Mesenteric fat pad (tissue), 1 donor: Measurements from ENCODE around the gene NTRK2. TPM values are rescaled to one million over a fixed set of nuclear protein-coding genes. Genes with fewer than 3 reads are reported as not detected.

Experiments
- DNase-seq: peaks from one replicate; pipeline ENCODE4 v3.0.0-alpha.2; 2020; ENCODE audit warnings: low spot score
- total RNA-seq: library from RNA; stranded (reverse); fragmentation: NEBNext Ultra II Directional; extraction: Animal tissue kit (Norgen Biotek cat#: 25700); gene quantifications from one replicate; pipeline ENCODE4 v1.2.1, GENCODE V29; 2021
- donor health status: DM: yes; HTN: yes; CAD: no.

The NTRK2 gene
- total RNA-seq, 1 donor from 2014 or later = 14.4 TPM

DNA sequence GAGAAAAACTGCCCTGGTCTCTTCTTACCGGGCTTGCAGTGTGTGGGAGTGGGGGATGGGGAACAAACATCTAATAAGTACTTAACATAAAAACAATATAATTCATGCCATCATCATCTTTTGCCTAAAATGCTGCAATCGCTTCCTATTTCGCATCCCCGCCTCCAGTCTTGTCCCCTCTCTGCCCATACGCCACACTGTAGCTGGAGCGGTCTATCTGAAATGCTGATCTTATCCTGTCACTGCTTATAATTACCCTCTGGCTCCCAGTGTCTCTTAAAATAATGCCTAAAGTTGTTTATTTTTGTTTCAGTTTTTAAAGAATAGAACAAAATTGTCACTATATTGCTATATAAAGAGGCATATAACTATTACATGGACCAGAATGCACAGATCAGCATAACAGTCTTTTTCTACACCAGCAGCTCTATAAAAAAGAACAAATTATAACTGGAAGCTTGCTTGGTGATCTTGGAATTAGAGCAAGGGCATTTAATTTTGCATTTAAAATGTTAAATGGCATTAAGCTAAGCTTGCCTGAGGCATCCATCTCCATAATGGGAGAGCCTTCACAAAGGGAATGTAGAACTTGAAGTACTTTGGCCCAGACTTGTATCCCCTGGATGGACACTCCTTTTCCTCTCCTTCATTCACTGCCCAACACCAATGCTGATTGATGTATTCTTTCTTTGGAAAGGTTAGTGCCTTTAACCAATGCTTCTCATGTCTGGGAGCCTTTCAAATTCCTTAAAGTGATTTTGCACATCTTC is 12.2 kb downstream of the NTRK2 start:
- no peak for DNase-seq

DNA sequence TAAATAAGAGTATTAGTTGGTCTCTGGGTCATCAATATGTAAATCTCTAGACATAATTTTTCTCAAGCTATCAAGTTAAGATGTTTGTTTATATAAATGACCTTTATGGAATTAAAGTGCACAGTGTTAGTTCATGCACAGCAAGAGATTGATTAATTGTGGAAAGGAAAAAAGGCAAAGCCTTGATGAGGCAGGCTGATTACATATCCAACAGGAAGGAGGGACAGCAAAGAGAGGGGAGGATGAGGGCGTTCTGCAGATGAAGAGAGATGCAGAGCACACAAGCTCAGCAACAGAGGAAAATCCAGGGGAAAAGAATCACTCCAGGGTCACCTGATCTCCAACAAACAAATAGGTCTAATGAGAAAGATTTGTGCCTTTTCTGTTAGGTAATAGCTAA is 16.5 kb downstream of the NTRK2 start:
- DNase-seq = no peak

DNA sequence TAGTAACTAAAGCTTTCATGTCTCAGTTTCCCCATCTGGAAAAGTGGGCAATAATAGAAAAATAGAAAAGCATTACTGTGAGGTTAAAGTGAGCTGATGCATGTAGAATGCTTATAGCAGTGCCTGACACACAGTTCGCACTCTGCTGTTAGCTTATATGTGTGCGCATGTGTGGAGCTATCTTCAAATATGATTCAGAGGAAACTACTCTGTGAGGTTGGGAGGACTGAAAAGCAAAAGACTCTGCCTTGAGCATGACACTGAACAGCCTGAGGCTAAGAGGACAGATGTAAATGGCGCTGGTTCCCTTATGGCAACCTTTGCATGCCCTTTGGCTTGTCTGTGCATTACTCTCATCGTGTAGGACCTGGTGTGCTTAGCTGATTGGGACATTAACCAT is 19.4 kb downstream of the NTRK2 start:
- no peak for DNase-seq

DNA sequence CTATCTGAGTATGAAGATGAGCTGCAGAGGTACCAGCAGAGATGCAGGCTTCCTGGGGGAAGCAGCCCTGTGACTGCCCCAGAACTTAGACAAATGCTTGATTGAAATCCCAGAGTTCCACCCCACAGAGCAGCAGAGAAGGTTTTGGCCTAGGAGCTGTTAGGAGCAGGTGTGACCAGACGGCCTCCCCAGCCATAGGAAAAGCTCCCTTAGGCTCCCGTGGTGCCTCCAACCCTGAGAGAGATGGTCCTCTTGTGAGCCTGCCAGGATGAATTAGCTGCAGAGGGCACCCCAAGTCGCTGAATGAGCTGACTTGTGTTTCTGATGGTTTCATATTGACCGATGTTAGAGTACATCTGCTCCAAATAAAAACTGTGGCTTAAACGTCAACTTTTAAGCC is 22.1 kb downstream of the NTRK2 start:
- DNase-seq = no peak

DNA sequence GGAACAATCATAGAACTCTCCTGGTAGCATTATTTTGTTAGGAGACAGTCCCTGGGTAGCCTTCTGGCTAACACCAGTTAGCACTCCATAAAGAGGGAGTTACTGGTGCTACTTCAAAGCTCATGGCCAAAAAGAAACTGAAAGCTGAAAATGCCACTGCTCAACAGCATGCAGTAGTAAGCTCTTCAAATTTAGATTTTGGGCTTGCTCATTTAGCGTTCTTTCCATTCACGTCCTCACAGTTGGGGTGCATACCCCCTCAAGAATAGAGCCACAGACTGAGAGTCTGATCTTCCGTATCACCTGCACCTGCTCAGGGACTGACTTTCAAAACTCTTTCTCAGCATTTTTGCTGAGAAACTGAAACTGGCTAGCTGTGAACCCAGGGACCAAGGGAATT is 24.7 kb downstream of the NTRK2 start:
- DNase-seq = no peak

DNA sequence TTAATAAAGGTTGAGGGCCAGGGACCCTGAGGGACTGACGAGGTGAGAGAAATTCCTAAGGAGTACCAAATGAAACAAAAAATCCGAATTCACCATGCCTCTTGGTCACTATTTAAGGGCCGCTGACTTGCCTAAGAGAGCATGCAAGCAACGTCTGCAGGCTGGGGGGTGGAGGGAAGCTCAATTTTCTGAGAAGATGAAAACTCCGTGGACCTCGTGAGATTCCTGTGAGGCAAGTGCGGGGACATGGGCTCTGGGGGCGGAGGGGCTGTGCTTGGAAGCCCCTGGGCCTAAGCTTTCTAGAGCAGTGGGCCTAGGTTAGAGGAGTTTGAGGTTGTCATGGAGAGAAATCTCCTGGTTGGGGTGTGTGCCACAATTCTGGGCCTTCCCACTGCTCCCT is 27.5 kb downstream of the NTRK2 start:
- DNase-seq = no peak

DNA sequence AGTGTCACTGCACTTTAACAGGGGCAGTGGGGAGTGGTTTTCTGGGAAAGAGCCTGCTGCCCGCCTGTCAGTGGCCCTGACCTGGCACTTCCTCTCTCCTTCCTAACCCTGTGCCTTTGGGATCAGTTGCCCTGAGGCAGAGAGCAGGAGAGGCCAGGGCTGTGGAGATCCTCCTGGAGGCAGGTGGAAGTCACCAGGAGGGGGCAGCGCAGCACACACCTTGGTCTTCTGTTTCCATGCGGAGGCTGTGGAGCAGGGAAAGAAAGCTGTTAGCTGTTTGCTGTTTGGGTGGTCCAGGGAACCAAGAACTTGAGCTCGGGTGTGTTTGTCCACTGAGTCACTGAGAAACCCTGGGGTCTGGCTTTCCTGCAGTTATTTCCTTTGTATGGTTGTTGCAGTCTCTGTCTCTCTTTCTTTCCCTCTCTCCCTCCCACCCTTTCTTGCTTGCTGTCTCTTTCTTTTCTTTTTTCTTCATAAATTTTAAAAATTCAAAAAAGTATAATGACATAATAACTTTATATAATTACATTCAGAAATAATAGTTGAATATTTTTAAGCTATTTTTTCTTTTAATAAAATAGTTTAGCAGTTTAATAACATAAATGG is 28.1 kb downstream of the NTRK2 start:
- no peak for DNase-seq

DNA sequence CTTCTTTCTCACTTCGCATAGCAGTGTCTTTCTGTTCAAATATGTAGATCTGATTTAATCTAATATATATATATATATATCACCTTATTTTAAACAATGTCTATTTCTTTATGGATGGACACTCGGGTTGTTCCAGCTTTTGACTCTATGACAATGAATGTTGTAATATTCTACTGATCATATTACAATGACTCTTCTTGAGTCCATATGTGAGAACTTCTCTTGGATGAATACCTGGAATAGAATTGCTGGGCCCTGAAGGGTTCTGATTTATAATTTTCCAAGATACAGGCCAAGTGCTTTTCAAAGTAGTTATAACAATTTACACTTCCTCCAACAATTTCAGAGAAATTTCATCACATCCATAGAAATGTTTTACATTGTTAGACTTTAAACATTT is 28.8 kb downstream of the NTRK2 start:
- DNase-seq = no peak

DNA sequence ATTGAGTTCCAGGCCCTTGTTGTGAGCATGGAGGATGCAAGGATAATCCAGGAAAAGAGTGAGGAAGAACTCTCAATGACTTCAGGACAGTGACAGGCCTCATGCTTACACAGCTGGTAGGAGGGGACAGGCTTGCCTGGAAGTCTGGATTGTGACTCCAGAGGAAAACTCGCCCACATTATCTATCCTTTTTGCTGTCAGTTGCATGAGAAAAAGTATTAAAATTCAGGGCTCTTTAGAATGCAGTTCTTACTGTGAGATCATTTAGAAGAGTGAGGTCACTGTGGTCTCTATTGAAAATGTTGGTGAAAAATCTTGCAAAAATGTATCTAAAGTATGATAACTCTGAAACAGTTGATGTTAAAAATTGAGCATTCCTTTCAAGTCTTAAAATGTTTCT is 30.5 kb downstream of the NTRK2 start:
- DNase-seq = no peak

DNA sequence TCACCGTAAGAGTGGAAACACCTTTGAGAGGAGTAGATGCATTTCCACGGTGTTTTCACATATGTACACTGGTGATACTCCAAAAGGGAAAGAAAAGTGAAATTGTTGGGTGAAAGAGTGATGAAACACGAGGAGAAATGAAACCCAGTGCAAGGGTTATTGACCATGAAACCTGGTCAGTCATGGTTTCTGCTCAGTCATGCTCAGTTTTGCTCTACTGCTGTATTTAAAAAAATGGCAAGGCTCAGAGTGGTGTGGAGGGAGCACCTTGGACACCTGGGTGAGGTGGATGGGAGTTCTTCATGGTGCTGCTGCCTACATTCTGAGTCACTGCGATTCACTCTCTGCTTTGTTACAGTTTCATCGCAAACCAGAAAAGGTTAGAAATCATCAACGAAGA is 32.3 kb downstream of the NTRK2 start:
- DNase-seq = no peak

DNA sequence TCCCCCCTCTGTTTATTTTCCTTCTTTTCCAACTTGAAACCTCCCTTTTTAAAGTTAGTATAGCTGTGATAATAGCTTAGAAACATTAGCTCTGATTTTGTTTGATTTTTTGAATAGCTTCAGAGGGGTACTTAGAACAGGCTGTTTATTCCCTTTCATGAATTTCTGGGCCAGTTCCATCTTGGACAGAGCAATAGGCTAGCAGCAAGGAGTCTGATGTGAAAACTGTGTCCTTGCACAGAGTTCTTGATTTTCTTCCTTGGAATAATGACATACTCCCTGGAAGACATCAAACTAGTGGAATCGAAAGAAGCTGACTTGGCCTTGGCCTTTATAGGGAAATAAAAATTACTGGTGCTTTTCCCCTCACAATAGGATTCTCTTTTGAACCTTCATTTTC is 32.9 kb downstream of the NTRK2 start:
- DNase-seq = no peak

DNA sequence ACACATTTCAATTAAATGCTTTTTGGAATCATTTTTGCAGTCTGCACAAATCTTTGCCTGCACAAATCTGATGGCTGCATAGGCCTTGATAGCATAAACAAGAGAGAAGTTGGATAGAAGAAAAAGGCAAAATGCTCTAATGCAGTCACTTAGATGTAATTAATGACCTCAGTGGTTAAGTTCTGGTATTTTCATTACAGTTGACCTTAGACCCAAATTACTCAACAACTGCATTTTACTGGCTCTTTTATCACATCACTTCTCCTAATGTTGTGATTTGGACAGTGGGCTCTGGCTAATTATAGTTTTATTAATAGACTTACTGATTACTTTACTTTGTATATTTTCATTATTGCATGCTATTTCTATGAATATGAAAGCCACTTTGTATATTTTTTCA is 34.3 kb downstream of the NTRK2 start:
- DNase-seq = no peak

DNA sequence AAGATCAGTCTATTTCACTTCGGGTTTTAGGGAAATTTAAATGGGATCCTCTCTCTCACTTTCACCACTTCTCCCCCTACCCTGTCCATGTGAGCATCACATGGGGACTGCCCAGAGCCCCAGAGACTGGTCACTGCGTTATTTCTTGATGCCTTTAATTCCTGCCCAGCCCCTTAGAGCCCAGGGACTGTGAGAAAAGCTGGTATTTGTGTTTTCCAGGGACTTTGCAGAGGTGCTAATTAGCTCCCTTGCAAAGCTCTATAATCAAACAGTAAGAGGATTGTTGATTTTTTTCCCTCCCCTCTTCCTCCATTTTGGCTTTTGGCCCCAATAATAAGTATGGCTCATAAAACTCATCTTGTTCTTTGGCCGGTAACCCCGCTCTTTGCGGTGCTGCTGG is 35.6 kb downstream of the NTRK2 start:
- DNase-seq = no peak

DNA sequence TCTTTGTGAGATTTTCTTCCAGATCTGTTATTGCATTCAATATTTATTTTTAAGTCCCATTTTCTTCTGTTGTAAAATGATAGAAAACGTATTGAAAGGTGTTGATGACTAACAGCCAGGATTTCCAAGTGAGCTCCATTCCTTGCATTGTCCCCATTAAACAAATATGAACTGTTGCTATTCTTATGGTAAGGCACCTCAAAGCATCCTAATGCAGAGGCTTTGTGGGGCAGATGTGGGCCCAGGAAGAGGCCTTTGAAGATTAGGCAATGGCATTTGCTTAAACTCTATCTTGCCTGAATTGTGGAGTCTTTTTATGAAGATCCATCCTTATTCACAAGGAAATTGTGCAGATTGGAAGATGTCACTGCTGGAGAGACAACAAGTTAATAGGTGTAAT is 38.9 kb downstream of the NTRK2 start:
- no peak for DNase-seq

DNA sequence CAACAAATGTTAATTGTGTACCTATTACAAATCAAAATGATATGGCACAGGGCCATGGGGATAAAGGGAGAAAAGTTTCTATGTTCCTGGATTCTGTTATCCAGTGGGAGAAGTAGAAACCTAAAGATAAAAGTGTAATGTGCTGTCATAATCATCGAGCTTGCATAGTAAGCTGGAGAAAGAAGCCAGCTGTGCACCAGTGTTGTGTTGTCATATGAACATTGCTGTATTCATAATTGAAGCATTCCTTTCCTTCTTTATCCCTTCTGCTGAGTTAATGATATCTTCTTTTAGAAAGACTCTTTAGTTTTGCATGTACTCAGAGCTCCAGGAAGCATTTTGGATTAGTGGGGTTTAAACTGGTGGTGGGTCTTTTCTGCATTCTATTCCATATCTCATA is 39.5 kb downstream of the NTRK2 start:
- no peak for DNase-seq

DNA sequence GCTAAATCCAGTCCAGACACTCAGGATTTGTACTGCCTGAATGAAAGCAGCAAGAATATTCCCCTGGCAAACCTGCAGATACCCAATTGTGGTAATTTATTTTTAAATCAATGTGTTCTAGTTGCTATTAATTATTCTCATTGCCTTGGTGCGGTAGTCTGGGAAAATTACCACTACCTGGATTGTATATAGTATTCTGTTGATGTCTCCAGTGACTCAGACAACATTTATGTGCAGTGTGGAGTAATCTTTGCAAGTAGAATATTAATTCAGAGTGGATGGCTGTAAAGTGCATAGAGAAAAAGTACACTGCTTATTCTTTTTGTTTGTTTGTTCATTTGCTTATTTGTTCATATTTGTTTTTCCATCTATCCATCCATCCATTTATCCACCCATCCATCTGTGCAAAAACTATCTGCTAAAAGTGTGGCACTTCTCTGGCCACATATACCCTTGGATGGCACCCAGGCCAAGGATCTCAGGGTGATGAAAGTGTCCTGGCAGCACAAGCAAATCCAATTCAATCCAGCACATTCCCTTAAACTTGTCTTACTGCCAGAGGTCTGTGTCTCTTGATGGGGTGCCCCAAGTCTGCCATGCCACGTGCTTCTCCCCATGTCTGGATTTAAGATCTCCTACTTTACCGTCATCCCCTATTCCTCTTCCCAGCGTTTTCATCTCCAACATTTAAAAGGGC is 41.3 kb downstream of the NTRK2 start:
- DNase-seq = no peak

DNA sequence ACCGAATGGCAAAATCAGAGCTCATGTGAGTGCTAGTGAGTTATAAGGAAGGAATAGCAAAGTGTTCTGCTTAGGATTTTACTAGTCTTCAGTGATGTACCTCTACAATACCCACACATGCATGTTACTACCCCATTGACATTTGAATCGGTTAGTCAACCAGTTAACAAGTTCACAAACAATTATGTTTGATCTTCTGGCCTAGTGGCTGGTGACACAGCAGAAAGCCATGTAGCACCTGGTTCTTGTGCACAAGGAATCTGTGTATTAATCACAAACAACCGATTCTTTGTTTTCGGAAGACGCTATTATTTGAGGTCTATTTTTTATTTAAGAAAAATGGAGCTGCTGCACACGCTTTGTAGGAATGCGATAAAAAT is 41.9 kb downstream of the NTRK2 start:
- DNase-seq = no peak

DNA sequence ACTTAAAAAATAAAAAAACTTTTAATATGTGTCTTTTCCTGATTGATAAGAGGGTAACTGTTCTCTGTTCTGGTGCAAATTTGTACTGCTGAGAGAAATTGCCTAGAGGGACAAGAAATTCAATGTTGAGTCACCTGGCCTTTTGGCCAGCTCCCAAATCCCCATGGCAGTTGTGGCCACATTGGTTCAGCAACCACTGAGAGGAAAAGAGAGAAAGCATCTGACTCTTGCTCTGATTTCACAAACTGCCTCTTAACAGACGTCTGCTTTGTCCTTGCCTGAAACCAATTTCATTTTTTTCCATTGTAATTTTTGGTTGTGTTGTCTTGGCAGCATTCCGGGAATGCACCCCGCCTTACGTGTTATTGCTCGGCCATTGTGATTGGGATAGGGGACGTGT is 42.4 kb downstream of the NTRK2 start:
- no peak for DNase-seq

DNA sequence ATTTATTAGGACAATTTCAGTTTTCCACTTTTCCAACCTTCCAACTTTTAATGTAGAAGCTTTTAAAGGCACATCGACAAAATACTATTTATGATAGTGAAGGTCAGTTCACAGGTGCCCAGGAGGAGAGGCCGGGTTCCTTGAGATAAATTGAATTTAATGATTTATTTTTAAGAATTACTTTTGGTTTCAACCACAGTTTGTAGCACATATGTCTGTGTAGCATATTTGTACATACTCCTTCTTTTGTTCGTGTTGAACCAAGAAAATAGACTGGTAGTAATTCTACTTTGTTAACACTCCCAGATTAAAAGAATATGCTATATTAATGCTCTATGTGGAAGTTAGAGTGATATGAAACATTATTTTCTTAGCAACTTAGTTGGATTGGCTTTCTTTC is 46.7 kb downstream of the NTRK2 start:
- DNase-seq = no peak

DNA sequence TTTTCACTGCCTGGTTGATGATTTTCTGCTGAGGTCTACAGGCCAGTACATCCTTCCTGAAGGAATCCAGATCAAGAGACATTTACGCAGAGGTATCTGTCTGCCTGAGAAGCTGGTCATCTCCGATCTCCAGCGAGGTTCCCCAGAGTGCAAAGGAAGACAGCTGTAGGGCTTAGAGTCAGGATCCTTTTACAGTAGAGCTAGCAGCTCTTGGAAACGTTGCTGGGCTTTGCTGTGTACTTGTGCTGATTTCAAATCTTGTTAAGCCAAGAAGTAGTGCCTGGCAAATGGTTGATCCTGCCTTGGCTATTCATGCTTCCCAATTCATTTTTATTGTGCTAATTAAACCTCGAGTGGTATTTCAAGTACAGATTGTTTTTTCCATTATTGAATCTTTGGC is 48.9 kb downstream of the NTRK2 start:
- DNase-seq = no peak

DNA sequence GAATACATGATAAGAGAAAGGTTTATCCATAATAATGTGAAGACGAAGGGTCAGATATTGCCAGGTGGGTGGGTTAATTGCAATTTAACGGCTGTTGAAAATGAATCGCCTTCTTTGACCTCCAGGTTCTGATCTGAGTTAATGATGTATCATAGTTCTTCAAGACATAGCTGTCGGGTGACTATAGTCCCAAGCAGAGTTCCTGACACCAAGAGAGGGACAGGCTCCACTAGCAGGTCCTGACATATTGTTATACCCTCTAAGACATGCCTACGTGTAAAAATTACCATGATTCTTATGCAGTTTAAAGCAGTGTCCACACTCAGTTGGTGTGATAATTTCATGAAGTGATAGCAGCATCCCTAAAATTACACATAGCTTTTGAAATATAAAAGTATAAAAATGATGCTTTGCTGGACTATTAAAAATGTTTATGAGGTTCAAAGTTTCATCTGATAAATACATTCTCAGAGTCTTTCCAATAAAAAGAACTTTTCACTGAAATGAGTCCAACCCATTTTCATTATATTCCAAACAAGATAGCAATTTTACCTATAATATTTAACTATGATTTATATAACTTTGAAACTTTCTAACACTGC is 53.0 kb downstream of the NTRK2 start:
- no peak for DNase-seq

DNA sequence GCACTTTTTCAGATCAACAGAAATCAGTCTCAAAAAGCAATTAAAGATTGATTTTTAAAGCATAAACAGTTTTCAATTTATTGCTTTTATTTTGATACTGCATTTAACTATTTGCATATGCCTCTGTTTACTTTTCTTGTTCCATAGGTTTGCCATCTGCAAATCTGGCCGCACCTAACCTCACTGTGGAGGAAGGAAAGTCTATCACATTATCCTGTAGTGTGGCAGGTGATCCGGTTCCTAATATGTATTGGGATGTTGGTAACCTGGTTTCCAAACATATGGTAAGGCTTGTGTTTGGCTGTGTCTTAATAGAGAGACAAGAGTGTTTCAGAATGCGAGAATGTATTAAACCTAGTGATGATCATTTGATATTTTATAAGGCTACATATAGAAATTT is 53.9 kb downstream of the NTRK2 start:
- DNase-seq = no peak
